ENCODE measurements around the gene IFIT1B. TPM values are rescaled to one million over a fixed set of nuclear protein-coding genes. Genes with fewer than 3 reads are reported as not detected.

IFIT1B gene
- total RNA-seq, 4 donors from 2014 or later, result not detected

DNA sequence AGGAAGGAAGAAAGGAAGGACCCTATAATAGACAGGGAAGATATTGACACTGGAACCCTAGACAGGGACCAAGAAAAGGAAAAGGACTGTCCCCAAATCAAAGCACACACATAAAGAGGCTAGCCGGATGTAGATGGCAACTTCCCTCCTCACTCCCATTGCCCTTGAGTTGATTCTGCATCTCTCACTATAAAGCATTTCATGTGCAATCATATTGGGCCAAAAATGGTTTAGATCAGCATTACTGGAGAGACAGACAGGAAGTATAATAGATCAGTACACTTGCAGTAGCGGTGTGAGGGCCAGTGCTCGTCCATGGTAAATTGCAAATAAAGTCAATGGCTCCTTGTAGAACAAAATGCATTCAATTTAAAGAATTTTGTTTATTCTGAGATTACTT, 41.6 kb upstream of the IFIT1B start:
- DNase-seq (ENCODE audit: low spot score) (no peak), ATAC-seq (ENCODE audit: low FRiP score) (no peak)
- TF ChIP-seq, protein P1, sequence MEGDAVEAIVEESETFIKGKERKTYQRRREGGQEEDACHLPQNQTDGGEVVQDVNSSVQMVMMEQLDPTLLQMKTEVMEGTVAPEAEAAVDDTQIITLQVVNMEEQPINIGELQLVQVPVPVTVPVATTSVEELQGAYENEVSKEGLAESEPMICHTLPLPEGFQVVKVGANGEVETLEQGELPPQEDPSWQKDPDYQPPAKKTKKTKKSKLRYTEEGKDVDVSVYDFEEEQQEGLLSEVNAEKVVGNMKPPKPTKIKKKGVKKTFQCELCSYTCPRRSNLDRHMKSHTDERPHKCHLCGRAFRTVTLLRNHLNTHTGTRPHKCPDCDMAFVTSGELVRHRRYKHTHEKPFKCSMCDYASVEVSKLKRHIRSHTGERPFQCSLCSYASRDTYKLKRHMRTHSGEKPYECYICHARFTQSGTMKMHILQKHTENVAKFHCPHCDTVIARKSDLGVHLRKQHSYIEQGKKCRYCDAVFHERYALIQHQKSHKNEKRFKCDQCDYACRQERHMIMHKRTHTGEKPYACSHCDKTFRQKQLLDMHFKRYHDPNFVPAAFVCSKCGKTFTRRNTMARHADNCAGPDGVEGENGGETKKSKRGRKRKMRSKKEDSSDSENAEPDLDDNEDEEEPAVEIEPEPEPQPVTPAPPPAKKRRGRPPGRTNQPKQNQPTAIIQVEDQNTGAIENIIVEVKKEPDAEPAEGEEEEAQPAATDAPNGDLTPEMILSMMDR (IDR thresholded peaks at IDR 0.05), result no peak

DNA sequence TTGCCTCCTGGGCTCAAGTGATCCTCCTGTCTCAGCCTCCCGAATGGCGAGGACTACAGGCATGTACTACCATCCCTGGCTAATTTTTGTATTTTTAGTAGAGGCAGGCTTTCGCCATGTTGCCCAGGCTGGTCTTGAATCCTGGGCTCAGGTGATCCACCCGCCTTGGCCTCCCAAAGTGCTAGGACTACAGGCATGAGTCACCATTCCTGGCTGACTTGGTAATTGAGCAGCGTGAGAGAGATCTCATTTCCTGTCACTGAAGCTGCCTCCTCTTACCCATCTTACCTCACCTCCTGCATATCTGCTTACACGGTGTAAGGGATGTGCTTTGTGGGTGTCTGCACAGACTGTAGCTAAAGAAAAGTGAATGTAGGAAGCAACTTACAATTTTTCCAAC, 40.4 kb upstream of the IFIT1B start:
- peak; percentile 45 for ATAC-seq (ENCODE audit: low FRiP score)
- DNase-seq (ENCODE audit: low spot score), result no peak
- TF ChIP-seq, protein P1 (IDR thresholded peaks at IDR 0.05), result no peak

DNA sequence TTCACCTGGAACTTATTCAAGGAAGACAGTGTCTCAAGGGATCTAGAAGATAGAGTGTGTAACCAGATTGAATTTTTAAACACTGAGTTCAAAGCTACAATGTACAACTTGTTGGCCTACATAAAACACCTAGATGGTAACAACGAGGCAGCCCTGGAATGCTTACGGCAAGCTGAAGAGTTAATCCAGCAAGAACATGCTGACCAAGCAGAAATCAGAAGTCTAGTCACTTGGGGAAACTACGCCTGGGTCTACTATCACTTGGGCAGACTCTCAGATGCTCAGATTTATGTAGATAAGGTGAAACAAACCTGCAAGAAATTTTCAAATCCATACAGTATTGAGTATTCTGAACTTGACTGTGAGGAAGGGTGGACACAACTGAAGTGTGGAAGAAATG, 39.1 kb upstream of the IFIT1B start:
- ATAC-seq (ENCODE audit: low FRiP score) (no peak), DNase-seq (ENCODE audit: low spot score) (no peak)
- TF ChIP-seq, protein P1 (IDR thresholded peaks at IDR 0.05), result no peak

DNA sequence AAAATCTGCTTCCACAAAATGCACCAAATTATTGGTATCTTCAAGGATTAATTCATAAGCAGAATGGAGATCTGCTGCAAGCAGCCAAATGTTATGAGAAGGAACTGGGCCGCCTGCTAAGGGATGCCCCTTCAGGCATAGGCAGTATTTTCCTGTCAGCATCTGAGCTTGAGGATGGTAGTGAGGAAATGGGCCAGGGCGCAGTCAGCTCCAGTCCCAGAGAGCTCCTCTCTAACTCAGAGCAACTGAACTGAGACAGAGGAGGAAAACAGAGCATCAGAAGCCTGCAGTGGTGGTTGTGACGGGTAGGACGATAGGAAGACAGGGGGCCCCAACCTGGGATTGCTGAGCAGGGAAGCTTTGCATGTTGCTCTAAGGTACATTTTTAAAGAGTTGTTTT, 38.0 kb upstream of the IFIT1B start:
- DNase-seq (ENCODE audit: low spot score) (no peak), ATAC-seq (ENCODE audit: low FRiP score) (no peak)
- TF ChIP-seq, protein P1 (IDR thresholded peaks at IDR 0.05), result no peak

DNA sequence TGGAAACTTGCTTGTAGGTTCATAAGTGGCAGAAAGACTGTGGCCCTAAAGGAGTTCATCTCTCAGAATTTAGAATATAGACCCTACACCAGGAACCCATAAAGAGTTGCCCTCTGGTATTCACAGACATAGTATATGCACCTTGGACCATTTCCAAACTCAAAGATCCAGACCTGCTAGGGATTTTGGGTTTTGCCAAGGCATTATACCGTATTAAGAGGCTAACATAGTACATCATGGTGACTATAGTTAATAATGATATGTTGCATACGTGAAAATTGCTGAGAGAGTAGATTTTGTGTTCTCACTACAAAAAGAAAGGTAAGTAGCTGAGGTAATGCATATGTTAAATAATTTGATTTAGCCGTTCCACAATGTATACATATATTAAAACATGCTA, 36.2 kb upstream of the IFIT1B start:
- ATAC-seq (ENCODE audit: low FRiP score), result no peak
- TF ChIP-seq, protein P1 (IDR thresholded peaks at IDR 0.05), result no peak

DNA sequence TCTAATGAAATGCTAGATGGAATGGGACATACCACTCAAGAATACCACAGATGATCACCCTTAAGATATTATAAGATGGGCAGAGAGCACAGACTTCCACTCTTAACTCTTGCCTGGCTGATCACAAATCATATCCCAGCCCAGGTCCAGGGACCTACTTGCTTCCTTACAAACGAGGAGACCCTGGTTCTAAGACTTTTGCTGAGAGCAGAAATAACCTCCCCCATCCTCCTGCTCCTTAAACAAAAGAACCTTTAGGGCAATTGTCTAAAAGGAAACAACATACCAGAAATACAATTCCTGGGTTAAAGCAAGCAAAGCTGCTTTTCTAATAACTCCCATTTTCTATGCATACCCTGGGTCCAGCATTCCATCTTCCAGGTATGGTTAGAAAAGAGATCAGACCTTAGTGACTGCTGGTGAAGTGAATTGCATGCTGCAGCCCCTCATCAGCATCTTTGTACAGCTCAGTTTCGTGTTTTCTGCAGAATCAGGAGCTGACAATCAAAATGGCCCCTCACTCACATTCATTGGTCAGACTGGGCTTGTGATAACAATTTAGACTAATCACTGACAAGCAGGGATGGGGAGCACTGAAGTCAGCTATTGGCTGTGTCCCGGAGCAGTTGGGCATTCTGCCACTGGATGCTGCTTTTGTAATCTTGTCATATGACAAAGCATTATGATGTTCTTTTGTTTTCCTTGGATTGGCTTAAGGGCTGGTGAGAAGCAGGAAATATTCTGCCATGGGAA, 35.5 kb upstream of the IFIT1B start:
- TF ChIP-seq, protein P1 (IDR thresholded peaks at IDR 0.05), result no peak
- no peak for DNase-seq (ENCODE audit: low spot score)
- no peak for ATAC-seq (ENCODE audit: low FRiP score)

More for the DNA sequence above, 36.2 kb upstream of the IFIT1B start:
- no peak for DNase-seq (ENCODE audit: low spot score)

DNA sequence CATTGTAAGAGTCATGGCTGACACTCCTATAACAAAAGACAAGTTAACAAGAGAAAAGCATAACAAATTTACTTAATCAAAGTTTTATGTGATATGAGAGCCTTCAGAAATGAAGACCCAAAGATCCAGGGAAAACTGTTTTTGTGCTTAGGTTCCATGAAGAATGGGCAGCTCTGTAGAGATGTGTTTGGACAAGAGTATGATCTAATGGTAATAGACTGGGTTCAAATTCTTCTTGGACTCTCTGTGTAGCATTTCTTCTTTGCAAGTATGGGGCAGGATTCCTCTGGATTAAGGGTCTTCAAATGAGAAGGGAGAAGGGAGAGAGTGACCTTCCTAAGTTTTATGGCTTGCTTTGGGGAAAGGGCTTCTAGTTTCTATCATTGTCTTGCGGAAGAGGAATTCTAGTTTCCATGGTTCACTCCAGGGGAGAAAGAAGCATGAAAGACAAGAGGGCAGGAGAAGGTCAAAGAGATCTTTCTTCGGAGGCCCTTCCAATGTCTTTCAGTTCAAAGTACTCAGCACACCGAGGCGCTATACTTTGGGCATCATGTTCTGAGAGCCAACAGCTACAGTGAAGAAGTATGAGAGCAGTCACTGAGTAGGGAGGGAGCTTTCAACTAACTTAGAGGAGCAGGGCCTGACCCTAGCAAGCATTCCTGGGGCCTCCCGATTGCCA, 34.6 kb upstream of the IFIT1B start:
- no peak for DNase-seq (ENCODE audit: low spot score)
- TF ChIP-seq, protein P1 (IDR thresholded peaks at IDR 0.05), result no peak
- no peak for ATAC-seq (ENCODE audit: low FRiP score)

All from omental fat pad (tissue), 4 donors.